Measurements from ENCODE around the gene CPT2. TPM values are rescaled to one million over a fixed set of nuclear protein-coding genes. Genes with fewer than 3 reads are reported as not detected.
A peak's percentile ranks its signal among the peaks of the same experiment; 100 is the strongest.

Gene CPT2
- total and polyA plus RNA-seq, 9 of the 15 experiments (the other 6 are each of a cell fraction or from before 2014, with no cell fraction given): 7.6 to 25.1 (median 16.8) TPM

DNA sequence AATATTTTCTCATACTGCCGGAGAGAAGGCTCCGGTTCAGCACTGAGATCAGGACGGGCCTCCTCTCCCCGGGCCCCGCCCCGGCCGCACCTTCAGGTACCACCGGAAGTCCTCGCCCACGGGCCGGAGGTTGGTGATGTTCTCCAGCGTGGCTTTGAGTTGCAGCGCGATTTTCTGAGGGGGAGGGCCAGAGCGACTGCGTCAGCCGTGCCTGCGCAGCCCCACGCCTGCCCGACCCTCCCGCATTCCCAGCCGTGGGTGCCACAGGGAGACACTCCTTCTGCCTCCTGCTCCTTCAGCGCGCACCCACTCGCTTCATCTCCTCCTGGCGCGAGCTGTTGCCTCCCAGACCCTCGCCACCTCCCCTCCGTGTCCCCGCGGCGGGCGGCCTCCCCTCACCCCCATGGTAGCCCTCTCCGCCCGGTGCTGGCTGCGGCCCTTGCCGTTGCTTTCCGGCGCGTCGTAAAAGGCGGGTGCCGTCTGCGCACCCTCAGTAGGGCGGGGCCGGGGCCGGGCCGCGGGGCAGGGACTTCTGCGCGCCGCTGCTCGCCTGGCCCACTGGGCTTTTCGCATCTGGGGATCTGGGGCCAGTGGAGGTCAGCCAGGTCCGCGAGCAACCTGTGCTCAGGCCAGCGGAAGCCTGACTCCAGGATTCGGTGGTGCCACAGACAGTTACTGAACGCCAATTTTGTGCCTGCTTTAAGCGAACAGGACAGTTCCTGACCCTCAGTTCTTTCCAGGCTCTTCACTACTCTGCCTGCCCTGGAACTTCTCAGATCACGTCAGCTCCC lies 23.7 kb downstream of the CPT2 start, which contains the start of gene CZIB (continued):
- TF ChIP-seq, protein P1, sequence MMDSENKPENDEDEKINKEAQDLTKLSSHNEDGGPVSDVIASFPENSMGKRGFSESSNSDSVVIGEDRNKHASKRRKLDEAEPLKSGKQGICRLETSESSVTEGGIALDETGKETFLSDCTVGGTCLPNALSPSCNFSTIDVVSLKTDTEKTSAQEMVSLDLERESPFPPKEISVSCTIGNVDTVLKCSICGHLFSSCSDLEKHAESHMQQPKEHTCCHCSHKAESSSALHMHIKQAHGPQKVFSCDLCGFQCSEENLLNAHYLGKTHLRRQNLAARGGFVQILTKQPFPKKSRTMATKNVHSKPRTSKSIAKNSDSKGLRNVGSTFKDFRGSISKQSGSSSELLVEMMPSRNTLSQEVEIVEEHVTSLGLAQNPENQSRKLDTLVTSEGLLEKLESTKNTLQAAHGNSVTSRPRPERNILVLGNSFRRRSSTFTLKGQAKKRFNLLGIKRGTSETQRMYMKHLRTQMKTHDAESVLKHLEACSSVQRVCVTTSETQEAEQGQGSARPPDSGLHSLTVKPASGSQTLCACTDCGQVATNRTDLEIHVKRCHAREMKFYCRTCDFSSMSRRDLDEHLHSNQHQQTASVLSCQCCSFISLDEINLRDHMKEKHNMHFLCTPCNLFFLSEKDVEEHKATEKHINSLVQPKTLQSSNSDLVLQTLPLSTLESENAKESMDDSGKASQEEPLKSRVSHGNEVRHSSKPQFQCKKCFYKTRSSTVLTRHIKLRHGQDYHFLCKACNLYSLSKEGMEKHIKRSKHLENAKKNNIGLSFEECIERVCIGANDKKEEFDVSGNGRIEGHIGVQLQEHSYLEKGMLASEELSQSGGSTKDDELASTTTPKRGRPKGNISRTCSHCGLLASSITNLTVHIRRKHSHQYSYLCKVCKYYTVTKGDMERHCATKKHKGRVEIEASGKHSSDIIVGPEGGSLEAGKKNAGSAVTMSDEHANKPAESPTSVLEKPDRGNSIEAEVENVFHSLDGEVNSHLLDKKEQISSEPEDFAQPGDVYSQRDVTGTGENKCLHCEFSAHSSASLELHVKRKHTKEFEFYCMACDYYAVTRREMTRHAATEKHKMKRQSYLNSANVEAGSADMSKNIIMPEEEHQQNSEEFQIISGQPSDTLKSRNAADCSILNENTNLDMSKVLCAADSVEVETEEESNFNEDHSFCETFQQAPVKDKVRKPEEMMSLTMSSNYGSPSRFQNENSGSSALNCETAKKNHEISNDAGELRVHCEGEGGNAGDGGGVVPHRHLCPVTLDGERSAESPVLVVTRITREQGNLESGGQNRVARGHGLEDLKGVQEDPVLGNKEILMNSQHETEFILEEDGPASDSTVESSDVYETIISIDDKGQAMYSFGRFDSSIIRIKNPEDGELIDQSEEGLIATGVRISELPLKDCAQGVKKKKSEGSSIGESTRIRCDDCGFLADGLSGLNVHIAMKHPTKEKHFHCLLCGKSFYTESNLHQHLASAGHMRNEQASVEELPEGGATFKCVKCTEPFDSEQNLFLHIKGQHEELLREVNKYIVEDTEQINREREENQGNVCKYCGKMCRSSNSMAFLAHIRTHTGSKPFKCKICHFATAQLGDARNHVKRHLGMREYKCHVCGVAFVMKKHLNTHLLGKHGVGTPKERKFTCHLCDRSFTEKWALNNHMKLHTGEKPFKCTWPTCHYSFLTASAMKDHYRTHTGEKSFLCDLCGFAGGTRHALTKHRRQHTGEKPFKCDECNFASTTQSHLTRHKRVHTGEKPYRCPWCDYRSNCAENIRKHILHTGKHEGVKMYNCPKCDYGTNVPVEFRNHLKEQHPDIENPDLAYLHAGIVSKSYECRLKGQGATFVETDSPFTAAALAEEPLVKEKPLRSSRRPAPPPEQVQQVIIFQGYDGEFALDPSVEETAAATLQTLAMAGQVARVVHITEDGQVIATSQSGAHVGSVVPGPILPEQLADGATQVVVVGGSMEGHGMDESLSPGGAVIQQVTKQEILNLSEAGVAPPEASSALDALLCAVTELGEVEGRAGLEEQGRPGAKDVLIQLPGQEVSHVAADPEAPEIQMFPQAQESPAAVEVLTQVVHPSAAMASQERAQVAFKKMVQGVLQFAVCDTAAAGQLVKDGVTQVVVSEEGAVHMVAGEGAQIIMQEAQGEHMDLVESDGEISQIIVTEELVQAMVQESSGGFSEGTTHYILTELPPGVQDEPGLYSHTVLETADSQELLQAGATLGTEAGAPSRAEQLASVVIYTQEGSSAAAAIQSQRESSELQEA (IDR thresholded peaks at IDR 0.05; ENCODE audit: low read depth): no peak
- TF ChIP-seq ZSCAN32 (CRISPR knock-in tag; IDR thresholded peaks at IDR 0.05): 0 out of 2 replicates have a peak, but pooled peaks have one; percentile 43
- peak; percentile 89; the same call in 1 of the 2 replicates for TF ChIP-seq LARP7 (IDR thresholded peaks at IDR 0.05)
- peak; percentile 100 for TF ChIP-seq SUPT5H (IDR thresholded peaks at IDR 0.05)
- peak; percentile 77 for TF ChIP-seq SAFB (IDR thresholded peaks at IDR 0.05; ENCODE audit: borderline replicate concordance, low read depth, low read length)
- no peak for TF ChIP-seq PTBP1 (IDR thresholded peaks at IDR 0.05; ENCODE audit: low read depth, low read length)
- TF ChIP-seq ILF3 (IDR thresholded peaks at IDR 0.05; ENCODE audit: borderline replicate concordance): no peak
- peak; percentile 99 for TF ChIP-seq POLR2G (IDR thresholded peaks at IDR 0.05; ENCODE audit: low read depth, low read length)
- TF ChIP-seq, protein P2, sequence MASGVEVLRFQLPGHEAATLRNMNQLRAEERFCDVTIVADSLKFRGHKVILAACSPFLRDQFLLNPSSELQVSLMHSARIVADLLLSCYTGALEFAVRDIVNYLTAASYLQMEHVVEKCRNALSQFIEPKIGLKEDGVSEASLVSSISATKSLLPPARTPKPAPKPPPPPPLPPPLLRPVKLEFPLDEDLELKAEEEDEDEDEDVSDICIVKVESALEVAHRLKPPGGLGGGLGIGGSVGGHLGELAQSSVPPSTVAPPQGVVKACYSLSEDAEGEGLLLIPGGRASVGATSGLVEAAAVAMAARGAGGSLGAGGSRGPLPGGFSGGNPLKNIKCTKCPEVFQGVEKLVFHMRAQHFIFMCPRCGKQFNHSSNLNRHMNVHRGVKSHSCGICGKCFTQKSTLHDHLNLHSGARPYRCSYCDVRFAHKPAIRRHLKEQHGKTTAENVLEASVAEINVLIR (CRISPR knock-in tag; IDR thresholded peaks at IDR 0.05): peak; percentile 51; the same call in 1 of the 2 replicates
- TF ChIP-seq SREBF2 (CRISPR knock-in tag; IDR thresholded peaks at IDR 0.05): no peak
- TF ChIP-seq, protein P3, sequence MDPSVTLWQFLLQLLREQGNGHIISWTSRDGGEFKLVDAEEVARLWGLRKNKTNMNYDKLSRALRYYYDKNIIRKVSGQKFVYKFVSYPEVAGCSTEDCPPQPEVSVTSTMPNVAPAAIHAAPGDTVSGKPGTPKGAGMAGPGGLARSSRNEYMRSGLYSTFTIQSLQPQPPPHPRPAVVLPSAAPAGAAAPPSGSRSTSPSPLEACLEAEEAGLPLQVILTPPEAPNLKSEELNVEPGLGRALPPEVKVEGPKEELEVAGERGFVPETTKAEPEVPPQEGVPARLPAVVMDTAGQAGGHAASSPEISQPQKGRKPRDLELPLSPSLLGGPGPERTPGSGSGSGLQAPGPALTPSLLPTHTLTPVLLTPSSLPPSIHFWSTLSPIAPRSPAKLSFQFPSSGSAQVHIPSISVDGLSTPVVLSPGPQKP (CRISPR knock-in tag; IDR thresholded peaks at IDR 0.05): no peak
- no peak for TF ChIP-seq CBX5 (IDR thresholded peaks at IDR 0.05; ENCODE audit: borderline replicate concordance, low read depth)
- TF ChIP-seq, protein P4, sequence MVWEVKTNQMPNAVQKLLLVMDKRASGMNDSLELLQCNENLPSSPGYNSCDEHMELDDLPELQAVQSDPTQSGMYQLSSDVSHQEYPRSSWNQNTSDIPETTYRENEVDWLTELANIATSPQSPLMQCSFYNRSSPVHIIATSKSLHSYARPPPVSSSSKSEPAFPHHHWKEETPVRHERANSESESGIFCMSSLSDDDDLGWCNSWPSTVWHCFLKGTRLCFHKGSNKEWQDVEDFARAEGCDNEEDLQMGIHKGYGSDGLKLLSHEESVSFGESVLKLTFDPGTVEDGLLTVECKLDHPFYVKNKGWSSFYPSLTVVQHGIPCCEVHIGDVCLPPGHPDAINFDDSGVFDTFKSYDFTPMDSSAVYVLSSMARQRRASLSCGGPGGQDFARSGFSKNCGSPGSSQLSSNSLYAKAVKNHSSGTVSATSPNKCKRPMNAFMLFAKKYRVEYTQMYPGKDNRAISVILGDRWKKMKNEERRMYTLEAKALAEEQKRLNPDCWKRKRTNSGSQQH (CRISPR knock-in tag; IDR thresholded peaks at IDR 0.05): peak; percentile 69; the same call in 1 of the 2 replicates
- TF ChIP-seq TARDBP (IDR thresholded peaks at IDR 0.05): peak; percentile 65
- peak; percentile 95 for TF ChIP-seq ETV1 (tag; conservative IDR thresholded peaks at IDR 0.05; ENCODE audit: low read depth)
- TF ChIP-seq RFX1 (IDR thresholded peaks at IDR 0.05): no peak
- no peak for TF ChIP-seq ZNF282 (CRISPR knock-in tag; IDR thresholded peaks at IDR 0.05)
